Mesenchymal stem cell (in vitro differentiated cells and primary cell): ENCODE measurements around the gene ZNF317.

Experiments
- DNase-seq: peaks from one replicate; pipeline ENCODE4 v3.0.0-alpha.2; 2013
- H2AFZ ChIP-seq: one replicate; pipeline ENCODE4 v1.6.1; 2013; ENCODE audit warnings: low read depth, mild to moderate bottlenecking, control low read depth, inconsistent platforms, low read length, moderate library complexity
- H2AK5ac ChIP-seq: 2 replicates; pipeline ENCODE4 v1.6.1; 2013; ENCODE audit warnings: low read length, moderate library complexity, mild to moderate bottlenecking, inconsistent platforms; ENCODE audit not compliant: severe bottlenecking
- H2BK120ac ChIP-seq: one replicate; pipeline ENCODE4 v1.6.1; 2013; ENCODE audit warnings: low read depth, mild to moderate bottlenecking, inconsistent platforms, low read length, moderate library complexity
- H2BK12ac ChIP-seq, 2 experiments: one replicate each; pipeline ENCODE4 v1.6.1; 2013; ENCODE audit warnings: inconsistent platforms in 2 of 2, low read length in 2 of 2, mild to moderate bottlenecking in 2 of 2, moderate library complexity in 2 of 2, control low read depth in 1 of 2
- H2BK15ac ChIP-seq: one replicate; pipeline ENCODE4 v1.6.1; 2013; ENCODE audit warnings: mild to moderate bottlenecking, low read depth, inconsistent platforms; ENCODE audit not compliant: poor library complexity, severe bottlenecking
- H2BK5ac ChIP-seq: 2 replicates; pipeline ENCODE4 v1.6.1; 2013; ENCODE audit warnings: low read depth, mild to moderate bottlenecking, low read length, control low read depth, inconsistent platforms; ENCODE audit not compliant: poor library complexity, severe bottlenecking
- H3K14ac ChIP-seq, 2 experiments: one replicate each; pipeline ENCODE4 v1.6.1; 2013; ENCODE audit warnings: inconsistent platforms in 2 of 2, low read length in 2 of 2, control low read depth in 1 of 2, mild to moderate bottlenecking in 1 of 2, moderate library complexity in 1 of 2
- H3K18ac ChIP-seq, 2 experiments: one replicate each; pipeline ENCODE4 v1.6.1; 2013; ENCODE audit warnings: inconsistent platforms in 2 of 2, low read length in 2 of 2, control low read depth in 1 of 2, low read depth in 1 of 2, mild to moderate bottlenecking in 1 of 2
- H3K23ac ChIP-seq, 2 experiments: one replicate each; pipeline ENCODE4 v1.6.1; 2013; ENCODE audit warnings: inconsistent platforms in 2 of 2, low read length in 2 of 2, mild to moderate bottlenecking in 2 of 2, moderate library complexity in 2 of 2, control low read depth in 1 of 2
- H3K27ac ChIP-seq: 2 replicates; pipeline ENCODE4 v1.5.1; 2013; ENCODE audit warnings: mild to moderate bottlenecking, moderate library complexity, low read length, control low read depth, inconsistent platforms; ENCODE audit not compliant: poor library complexity, severe bottlenecking
- H3K27me3 ChIP-seq, 2 experiments: 2 replicates each; pipeline versions ENCODE4 v1.6.1 to v1.7.0; 2013; ENCODE audit warnings: low read length in 2 of 2, mild to moderate bottlenecking in 2 of 2, moderate library complexity in 2 of 2, control low read depth in 1 of 2, inconsistent platforms in 1 of 2; ENCODE audit not compliant: control insufficient read depth in 1 of 2, insufficient read depth in 1 of 2
- H3K36me3 ChIP-seq, 2 experiments: 2 replicates each; pipeline versions ENCODE4 v1.6.1 to v1.7.0; 2013; ENCODE audit warnings: low read length in 2 of 2, control low read depth in 1 of 2, inconsistent platforms in 1 of 2, low read depth in 1 of 2, mild to moderate bottlenecking in 1 of 2; ENCODE audit not compliant: insufficient read depth in 2 of 2, control insufficient read depth in 1 of 2
- H3K4ac ChIP-seq, 2 experiments: one replicate each; pipeline ENCODE4 v1.6.1; 2013; ENCODE audit warnings: inconsistent platforms in 2 of 2, low read length in 2 of 2, mild to moderate bottlenecking in 2 of 2, moderate library complexity in 2 of 2, control low read depth in 1 of 2, low read depth in 1 of 2
- H3K4me1 ChIP-seq: 2 replicates; pipeline ENCODE4 v1.6.1; 2013; ENCODE audit warnings: low read depth, low read length, control low read depth; ENCODE audit not compliant: control insufficient read depth, insufficient read depth
- H3K4me2 ChIP-seq: 2 replicates; pipeline ENCODE4 v1.6.1; 2013; ENCODE audit warnings: low read length, mild to moderate bottlenecking, inconsistent platforms; ENCODE audit not compliant: poor library complexity, severe bottlenecking
- H3K4me3 ChIP-seq, 2 experiments: 2 replicates each; pipeline versions ENCODE4 v1.5.1 to v1.7.0; 2013; ENCODE audit warnings: low read length in 2 of 2, mild to moderate bottlenecking in 2 of 2, control low read depth in 1 of 2, low read depth in 1 of 2; ENCODE audit not compliant: insufficient read depth in 1 of 2
- H3K79me1 ChIP-seq: replicated peaks from 2 replicates; pipeline ENCODE4 v1.6.1; 2013; ENCODE audit warnings: mild to moderate bottlenecking, control low read depth, low read length, inconsistent platforms; ENCODE audit not compliant: poor library complexity, severe bottlenecking
- H3K9ac ChIP-seq: 2 replicates; pipeline ENCODE4 v1.7.0; 2013; ENCODE audit warnings: mild to moderate bottlenecking, low read length, moderate library complexity
- H3K9me3 ChIP-seq: 2 replicates; pipeline ENCODE4 v1.7.0; 2013; ENCODE audit warnings: mild to moderate bottlenecking, low read length; ENCODE audit not compliant: control insufficient read depth
- H4K8ac ChIP-seq: one replicate; pipeline ENCODE4 v1.6.1; 2013; ENCODE audit warnings: inconsistent platforms, mild to moderate bottlenecking, low read length, moderate library complexity
- H4K91ac ChIP-seq: one replicate; pipeline ENCODE4 v1.6.1; 2013; ENCODE audit warnings: mild to moderate bottlenecking, low read length, inconsistent platforms
- WGBS: methylation state at CpG from one replicate; pipeline ENCODE4 v1.1.7; 2013; ENCODE audit warnings: mixed read lengths; 5-methylcytosine and 5-hydroxymethylcytosine counted together

ZNF317 gene

GRCh38 chr19:9116547-9116946 lies 23.6 kb upstream of the ZNF317 start:
- Histone ChIP-seq H2BK15ac (no peak overlapping the region), H3K9ac (no peak overlapping the region), H2BK5ac (no peak overlapping the region), H3K36me3 (no peaks in the 10 kb centered on the region), H3K27me3 (no peaks in the 10 kb centered on the region), H3K27ac (no peak overlapping the region), H2AK5ac (no peak overlapping the region), H2BK120ac (no peak overlapping the region), H2BK12ac (no peak overlapping the region), H3K4me1 (no peaks in the 10 kb centered on the region), H3K18ac (no peak overlapping the region), H3K4me3 (no peak overlapping the region), H3K23ac (no peak overlapping the region), H3K4me2 (no peak overlapping the region), H4K91ac (no peak overlapping the region), H3K9me3 (no peaks in the 10 kb centered on the region), H3K4ac (no peak overlapping the region), H4K8ac (no peak overlapping the region), H3K14ac (no peak overlapping the region), H2AFZ (no peak overlapping the region), H3K79me1 (no peaks in the 10 kb centered on the region)
- DNase-seq: no peak
- 59% methylated on average over 2 of the region's 5 CpGs for WGBS

GRCh38 chr19:9126900-9127405 lies 13.2 kb upstream of the ZNF317 start, which contains the start of gene OR7G3:
Gene OR7G3, minus strand, starts transcription at chr19:9126950. Its CDS starts 0 bp downstream, at chr19:9126950.
- H3K36me3 ChIP-seq: no peaks in the 10 kb centered on the region
- H3K9me3 ChIP-seq: no peaks in the 10 kb centered on the region
- H4K91ac ChIP-seq: no peak within 1 kb of the TSS
- H3K4me2 ChIP-seq: no peak within 1 kb of the TSS
- H3K27me3 ChIP-seq: no peaks in the 10 kb centered on the region
- no peaks in the 10 kb centered on the region for H3K4me1 ChIP-seq
- no peak within 1 kb of the TSS for H3K18ac ChIP-seq
- H2AK5ac ChIP-seq: no peak within 1 kb of the TSS
- no peaks in the 10 kb centered on the region for H3K79me1 ChIP-seq
- H2BK12ac ChIP-seq: no peak within 1 kb of the TSS
- H3K14ac ChIP-seq: no peak within 1 kb of the TSS
- H2BK5ac ChIP-seq: no peak within 1 kb of the TSS
- DNase-seq: no peak
- WGBS: 56% methylated on average over 1 of the region's 1 CpG
- H3K4ac ChIP-seq: no peak within 1 kb of the TSS
- H3K4me3 ChIP-seq: no peak within 1 kb of the TSS
- no peak within 1 kb of the TSS for H2BK120ac ChIP-seq
- no peak within 1 kb of the TSS for H4K8ac ChIP-seq
- H3K23ac ChIP-seq: no peak within 1 kb of the TSS
- no peak within 1 kb of the TSS for H3K9ac ChIP-seq
- no peak within 1 kb of the TSS for H3K27ac ChIP-seq
- no peak within 1 kb of the TSS for H2AFZ ChIP-seq
- H2BK15ac ChIP-seq: no peak within 1 kb of the TSS

GRCh38 chr19:9128171-9128570 lies 12.0 kb upstream of the ZNF317 start:
- H4K8ac ChIP-seq: no peak overlapping the region
- H2AK5ac ChIP-seq: no peak overlapping the region
- H2BK5ac ChIP-seq: no peak overlapping the region
- no peak overlapping the region for H3K14ac ChIP-seq
- no peak overlapping the region for H2BK120ac ChIP-seq
- H2AFZ ChIP-seq: no peak overlapping the region
- no peaks in the 10 kb centered on the region for H3K79me1 ChIP-seq
- no peak overlapping the region for H2BK15ac ChIP-seq
- H3K36me3 ChIP-seq: no peaks in the 10 kb centered on the region
- H3K4me3 ChIP-seq: no peak overlapping the region
- no peak overlapping the region for H3K23ac ChIP-seq
- 80% methylated on average over 3 of the region's 3 CpGs for whole genome bisulfite sequencing
- peak; percentile 14 for DNase-seq
- H3K4me1 ChIP-seq: no peaks in the 10 kb centered on the region
- no peaks in the 10 kb centered on the region for H3K9me3 ChIP-seq
- H3K4ac ChIP-seq: no peak overlapping the region
- no peak overlapping the region for H3K27ac ChIP-seq
- no peak overlapping the region for H4K91ac ChIP-seq
- no peak overlapping the region for H2BK12ac ChIP-seq
- no peak overlapping the region for H3K4me2 ChIP-seq
- no peak overlapping the region for H3K9ac ChIP-seq
- H3K18ac ChIP-seq: no peak overlapping the region
- peaks cover 0 to 3% of the 10 kb centered on the region in 2 experiments for H3K27me3 ChIP-seq

GRCh38 chr19:9130965-9131364 lies 9.2 kb upstream of the ZNF317 start:
- Histone ChIP-seq H2BK5ac (no peak overlapping the region), H4K8ac (no peak overlapping the region), H4K91ac (no peak overlapping the region), H2BK120ac (no peak overlapping the region), H3K4me3 (no peak overlapping the region), H3K9me3 (no peaks in the 10 kb centered on the region), H2BK15ac (no peak overlapping the region), H3K4me1 (no peaks in the 10 kb centered on the region), H3K9ac (no peak overlapping the region), H3K27ac (no peak overlapping the region), H3K14ac (no peak overlapping the region), H2AK5ac (no peak overlapping the region), H2BK12ac (no peak overlapping the region), H3K4ac (no peak overlapping the region), H3K23ac (no peak overlapping the region), H3K36me3 (no peaks in the 10 kb centered on the region), H3K18ac (no peak overlapping the region), H3K79me1 (no peaks in the 10 kb centered on the region), H2AFZ (no peak overlapping the region), H3K27me3 (peaks cover 0 to 4% of the 10 kb centered on the region in 2 experiments), H3K4me2 (no peak overlapping the region)
- 74% methylated on average over 1 of the region's 1 CpG for WGBS
- peak; percentile 1 for DNase-seq
